HG03066 (cell line): Measurements from ENCODE around the gene LPAR2.
"Not testable (repeated sequence)": the region's sequence is repeated elsewhere in the genome, so short reads cannot be mapped to it uniquely, and the experiment has no call there.

Experiments used
- ATAC-seq: cut with Tn5 transposase; IDR thresholded peaks from one replicate; pipeline ENCODE4 v1.9.1; 2021; ENCODE audit warnings: low read depth; ENCODE audit not compliant: unreplicated experiment

The LPAR2 gene

DNA sequence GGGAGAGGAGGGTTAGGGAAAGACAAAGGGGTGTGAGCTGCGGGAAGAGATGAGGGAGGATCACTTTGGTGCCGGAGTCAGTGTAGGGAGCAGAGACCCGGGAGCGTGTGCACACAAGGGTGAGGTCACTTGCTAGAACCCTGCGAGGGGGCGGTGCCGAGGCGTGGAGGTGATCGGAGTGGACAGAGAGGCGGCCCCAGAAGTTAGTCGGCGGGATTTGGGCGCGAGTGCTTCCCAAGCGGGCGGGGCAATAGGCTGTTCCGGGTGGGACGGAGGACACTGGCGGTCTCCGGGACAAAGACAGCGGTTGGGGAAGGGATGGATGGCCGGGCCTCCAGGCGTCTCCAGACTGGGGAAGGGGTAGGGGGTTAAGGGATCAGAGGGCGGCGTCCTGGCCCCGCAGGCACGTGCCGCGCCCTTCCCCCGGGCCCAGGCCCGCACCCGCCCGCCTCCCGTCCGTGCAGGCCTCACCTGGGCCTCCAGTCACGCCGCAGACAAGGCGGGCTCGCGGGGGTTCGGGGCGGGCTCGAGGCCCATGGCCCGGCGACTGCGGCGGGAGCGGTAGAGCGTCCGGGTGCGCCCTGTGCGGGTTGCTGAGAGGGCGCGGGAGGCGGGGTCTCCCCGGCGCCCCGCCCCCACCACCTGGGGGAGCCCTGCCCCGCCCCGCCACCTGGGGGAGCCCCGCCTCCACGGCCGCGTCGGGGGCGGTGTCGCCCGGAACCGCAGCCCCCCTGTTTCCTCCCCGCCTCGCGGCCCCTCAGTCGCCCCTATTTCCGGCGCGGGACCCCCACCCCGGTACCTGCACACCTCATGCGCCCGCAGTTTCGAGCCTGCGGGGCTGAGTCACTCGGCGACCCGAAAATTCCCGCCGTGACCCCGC is at the start of gene LPAR2:
Gene LPAR2 (minus strand): TSS at position 600 of the 880 bp plus-strand sequence. CDS start 945 bp downstream, outside the sequence.
- ATAC-seq, result peak; percentile 51

DNA sequence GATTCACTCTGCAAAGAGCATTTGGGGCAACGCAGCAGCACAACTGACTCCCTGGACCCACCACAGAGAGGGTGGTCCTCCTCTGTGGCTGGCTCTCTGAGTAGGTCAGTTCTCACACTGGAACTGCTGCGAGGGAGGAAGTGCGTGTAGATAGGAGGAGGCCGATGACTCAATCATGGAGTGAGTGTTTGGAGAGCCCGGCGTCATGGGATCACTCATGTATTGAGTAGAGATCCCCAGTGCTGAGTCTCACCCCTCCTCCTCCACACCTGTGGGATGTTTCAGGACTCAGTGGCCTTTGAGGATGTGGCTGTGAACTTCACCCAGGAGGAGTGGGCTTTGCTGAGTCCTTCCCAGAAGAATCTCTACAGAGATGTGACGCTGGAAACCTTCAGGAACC is 49.6 kb upstream of the LPAR2 start:
- no peak for ATAC-seq

DNA sequence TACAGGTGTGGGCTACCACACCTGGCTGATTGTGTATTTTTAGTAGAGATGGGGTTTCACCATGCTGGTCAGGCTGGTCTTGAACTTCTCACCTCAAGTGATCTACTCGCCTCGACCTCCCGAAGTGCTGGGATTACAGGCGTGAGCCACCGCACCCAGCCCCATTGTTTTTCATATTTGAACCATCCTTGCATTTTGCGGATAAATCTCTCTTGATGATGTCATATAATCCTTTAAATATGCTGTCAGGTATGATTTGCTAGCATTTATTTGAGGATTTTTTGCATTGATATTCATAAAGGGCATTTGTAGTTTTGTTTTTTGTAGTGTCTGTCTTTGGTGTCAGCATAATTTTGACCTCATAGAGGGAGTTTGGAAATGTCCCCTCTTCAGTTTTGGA is 46.3 kb upstream of the LPAR2 start:
- no peak for ATAC-seq

DNA sequence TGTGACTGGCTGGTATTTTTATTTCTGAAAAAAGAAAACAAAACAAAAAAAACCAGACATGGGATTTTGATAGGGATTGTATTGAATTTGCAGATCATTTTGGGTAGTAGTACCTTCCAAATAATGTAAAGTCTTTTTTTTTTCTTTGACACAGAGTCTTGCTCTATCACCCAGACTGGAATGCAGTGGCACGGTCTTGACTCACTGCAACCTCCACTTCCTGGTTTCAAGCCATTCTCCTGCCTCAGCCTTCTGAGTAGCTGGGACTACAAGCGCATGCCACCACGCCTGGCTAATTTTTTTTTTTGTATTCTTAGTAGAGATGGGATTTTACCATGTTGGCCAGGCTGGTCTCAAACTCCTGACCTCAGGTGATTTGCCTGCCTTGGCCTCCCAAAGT is 44.8 kb upstream of the LPAR2 start:
- no peak for ATAC-seq

DNA sequence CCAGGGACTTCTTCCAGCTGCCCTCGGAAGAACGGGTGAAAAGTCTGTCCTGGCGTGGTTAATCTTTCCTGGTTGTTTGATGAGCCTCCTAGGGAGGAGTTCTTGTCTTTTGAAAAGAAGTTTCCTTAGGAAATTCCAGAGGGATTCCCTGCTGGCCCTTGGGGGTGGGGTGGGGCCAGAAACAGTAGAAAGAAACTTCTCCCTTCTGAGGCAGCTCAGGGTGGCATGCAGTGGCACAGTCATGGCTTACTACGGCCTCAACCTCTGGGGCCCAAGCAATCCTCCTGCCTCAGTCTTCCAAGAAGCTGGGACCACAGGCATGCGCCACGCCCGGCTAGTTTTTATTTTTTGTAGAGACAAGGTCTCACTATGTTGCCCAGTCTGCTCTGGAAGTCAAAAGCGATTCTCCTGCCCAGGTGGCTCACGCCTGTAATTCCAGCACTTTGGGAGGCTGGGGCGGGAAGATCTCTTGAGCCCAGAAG is 42.1 kb upstream of the LPAR2 start:
- ATAC-seq, result no peak

DNA sequence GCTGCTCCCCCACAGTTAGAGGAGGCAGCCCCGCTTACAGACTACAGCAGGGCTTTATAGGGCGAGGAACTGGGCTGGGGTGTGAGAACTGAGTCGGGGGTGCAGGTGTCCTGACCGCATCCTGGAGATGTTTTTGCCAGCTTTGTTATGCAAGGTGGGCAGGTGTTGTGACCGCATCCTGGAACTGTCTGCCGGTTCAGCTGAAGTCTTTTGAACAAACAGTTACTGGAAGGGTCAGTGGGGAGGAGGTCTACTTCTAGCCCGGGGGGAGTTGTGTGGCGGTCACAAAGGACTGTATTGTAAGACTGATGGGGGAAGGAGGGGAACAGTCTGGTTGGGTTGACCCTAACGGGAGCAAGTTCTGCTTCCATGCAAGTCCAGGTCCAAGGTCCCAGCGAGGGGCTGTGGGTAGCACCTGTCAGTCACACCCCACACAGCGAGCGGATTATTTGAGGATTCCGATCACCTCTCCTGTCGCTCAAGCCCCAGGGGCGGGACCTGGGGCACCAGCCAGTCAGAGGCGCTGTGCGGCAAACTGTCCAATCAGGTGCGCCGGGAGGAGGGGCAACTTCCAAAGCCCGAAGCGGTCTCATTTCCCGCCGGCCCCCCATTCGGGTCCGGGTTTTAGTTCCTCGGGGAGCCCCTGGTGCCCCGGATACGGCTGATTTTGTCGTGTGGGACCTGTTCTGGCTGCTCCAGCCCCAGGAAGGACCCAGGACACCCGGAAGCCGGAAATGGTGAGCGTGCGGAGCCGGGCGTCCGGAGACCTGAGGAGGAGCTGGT is 40.4 kb upstream of the LPAR2 start, which contains the start of gene ZNF101:
Gene ZNF101 (plus strand): TSS at position 610 of the 783 bp plus-strand sequence. CDS start 125 bp downstream, at position 735.
- ATAC-seq, result peak; percentile 58

DNA sequence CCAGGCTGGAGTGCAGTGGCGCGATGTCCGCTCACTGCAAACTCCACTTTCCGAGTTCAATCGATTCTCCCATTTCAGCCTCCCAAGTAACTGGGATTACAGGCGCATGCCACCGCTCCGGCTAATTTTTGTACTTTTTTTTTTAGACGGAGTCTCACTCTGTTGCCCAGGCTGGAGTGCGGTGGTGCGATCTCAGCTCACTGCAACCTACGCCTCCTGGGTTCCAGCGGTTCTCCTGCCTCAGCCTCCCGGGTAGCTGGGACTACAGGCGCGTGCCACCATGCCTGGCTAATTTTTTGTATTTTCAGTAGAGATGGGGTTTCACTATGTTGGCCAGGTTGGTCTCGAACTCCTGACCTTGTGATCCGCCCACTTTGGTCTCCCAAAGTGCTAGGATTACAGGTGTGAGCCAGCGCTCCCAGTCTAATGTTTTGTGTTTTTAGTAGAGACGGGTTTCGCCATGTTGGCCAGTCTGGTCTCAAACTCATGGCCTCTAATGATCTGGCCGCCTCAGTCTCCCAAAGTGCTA is 37.5 kb upstream of the LPAR2 start:
- not testable (repeated sequence) for ATAC-seq

DNA sequence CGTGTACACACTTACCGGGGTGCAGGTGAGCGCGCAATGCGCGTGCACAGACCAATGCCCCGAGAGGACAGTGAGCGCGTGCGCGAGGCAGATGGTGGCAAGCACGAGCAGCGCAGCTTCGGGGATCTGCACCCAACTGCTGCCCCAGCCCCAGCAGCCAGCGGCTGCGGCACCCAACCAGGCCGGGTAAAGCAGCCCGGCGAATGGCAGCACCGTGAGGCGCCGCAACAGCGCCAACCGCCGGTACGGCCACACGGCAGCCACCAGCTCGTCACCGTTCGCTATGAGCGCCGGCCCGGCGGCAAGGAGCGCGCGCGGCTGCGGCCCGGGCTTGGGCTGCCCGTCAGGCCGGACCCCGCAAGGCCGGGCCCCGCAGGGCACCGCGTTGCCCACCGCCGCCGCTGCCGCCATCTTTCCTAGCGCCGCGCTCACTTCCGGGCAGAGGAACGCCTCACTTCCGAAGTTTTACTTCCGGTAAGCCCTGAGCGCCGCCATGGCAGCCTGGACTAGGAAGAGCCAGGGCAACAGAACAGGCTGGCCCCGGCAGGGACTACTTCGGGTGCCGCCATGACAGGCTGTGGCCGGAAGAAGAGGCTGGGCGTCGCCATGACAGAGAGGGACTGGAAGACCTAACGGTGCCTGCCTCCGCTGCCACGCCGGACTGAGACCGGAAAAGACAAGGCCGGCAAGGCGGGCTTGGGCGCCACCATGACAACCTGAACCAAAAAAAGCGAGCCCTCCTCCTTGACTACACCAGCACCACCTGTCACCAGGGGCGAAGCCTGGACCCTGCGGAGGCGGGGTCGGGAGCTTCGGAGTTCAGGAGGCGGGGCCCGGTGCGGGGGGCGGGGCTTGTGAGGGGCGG is 35.5 kb upstream of the LPAR2 start, which contains the start of gene ATP13A1:
Gene ATP13A1 (minus strand): TSS at position 421 of the 865 bp plus-strand sequence. CDS start 10 bp downstream, at position 411.
- ATAC-seq, result peak; percentile 67

DNA sequence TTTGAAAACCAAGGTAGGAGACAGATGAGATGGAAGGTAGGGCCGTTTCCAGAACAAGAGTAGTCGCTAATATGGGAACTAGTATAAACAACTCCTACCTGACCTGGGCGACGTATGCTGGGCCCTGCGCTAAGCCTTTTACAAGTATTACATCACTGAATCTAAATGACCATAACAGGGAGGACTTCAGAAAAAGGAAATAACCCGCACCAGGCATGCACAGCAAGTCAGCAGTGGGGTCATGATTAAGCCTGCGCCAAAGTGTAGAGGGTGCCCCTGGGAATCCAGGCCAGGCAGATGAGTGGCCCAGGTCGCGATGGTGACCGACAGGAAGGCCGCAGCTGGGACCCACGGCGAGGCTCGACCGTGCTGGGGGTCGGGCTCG is 34.8 kb upstream of the LPAR2 start:
- ATAC-seq, result no peak

DNA sequence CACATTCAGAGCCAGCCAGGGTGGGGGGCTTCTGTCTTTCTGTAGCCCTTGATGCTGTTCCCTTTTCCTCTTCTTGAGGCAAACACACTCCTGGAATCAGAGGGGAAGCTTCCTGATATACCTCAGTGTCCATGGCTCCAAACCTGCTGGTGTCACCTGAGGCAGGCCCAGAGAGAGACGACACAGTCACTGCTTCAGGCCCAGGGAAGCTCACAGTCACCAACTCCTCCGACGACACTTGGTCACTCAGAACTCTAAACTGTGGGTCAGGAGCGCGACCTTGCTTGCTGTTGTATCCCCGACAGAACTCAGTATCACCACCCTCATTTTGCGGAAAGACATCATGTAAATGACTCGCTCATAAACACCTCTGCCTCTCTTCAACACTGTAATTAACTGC is 34.3 kb upstream of the LPAR2 start:
- no peak for ATAC-seq

DNA sequence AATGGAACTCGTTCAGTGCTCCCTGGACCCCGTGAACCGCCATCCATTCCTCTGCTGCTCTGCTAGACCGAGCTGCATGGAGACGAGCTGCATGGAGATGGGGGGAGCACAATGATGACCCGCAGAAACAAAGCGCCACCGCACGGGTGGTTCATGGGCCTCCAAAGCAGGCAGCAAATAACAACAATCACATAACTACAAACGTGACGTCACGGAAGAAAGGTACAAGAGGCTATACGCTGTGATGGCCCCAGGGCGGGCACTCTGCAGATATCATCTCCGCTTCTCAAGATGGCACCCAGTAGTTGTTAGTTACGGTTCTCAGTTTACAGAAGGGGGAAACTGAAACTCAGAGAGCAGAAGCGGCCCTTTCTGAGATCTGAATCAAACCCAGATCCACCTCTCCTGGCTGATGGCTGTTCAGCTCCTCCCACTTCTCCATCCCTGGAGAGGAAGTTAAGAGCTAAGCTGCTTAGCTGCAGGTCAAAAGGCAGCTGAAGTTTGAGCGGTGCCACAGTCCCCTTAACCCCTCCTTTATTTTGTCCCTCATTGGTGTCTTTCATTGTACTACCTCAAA is 33.7 kb upstream of the LPAR2 start:
- peak; percentile 40 for ATAC-seq

DNA sequence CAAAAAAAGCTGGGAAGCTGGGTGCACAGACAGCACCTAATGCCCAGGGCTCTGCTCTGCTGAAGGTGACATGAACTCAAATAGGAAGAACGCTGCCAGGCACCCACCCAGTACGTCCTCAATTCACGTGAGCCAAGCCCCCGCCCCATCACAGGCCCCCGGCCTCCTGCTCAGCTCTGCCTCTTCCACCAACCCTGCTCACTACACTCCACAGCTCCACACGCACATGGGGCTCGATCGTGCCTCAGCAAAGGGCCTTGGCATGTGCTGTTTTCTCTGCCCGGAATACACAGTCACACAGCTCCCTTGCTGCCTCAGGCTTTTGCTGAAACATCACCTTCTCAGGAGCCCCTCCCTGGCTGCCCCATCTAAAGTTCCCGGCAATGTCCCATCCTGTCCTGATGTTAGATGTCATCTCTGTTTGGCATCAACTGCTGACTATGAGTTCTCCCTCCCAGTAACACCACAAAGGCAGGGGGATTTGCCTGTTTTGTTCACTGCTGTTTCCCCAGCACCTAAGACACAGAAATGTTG is 33.2 kb upstream of the LPAR2 start:
- ATAC-seq, result no peak

DNA sequence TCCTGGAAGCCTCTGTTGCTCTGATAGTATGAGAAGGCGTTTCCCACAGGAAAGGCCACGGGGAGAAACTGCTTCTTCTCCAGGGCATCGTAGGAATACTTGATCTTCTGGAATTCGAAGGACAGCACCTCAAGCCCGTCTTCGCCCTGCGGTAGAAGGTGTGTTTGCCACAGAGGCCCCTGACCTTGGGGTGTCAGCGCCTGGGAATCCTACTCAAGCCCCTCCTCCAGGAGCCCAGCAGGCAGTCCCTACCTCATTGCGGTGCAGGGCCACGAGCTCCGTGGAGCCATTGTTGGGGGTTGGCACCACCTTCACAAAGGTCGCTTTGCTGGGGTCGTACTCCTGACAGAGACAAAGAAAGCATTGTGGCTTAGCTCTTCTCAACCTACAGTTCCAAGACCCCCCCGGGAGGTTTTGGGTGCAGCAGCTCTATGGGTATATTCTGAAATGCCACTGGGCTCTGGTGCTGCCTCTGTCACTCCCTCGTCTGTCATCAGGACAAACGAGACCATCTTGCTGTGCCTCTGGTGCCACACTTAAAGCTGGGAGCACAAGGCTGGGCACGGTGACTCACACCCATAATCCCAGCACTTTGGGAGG is 31.7 kb upstream of the LPAR2 start:
- ATAC-seq, result no peak

DNA sequence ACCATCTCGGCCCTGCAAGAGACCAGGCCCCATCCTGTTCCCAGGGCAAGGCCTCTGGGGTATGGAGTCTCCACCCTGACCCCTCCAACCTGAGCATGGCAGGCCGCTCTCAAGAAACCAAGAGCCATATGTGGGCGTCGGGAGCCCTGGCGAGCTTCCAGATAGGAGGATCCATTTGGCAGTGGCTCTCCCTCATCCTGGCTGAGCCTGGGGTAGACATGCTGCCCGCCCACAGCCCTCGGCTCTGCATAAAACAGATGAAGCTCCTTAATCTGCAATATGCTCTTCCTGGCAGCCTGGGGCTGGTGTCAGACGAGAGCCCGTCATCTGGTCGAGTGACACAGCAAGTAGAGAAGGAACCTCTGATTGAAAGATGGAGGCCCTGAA is 29.4 kb upstream of the LPAR2 start:
- ATAC-seq, result no peak

DNA sequence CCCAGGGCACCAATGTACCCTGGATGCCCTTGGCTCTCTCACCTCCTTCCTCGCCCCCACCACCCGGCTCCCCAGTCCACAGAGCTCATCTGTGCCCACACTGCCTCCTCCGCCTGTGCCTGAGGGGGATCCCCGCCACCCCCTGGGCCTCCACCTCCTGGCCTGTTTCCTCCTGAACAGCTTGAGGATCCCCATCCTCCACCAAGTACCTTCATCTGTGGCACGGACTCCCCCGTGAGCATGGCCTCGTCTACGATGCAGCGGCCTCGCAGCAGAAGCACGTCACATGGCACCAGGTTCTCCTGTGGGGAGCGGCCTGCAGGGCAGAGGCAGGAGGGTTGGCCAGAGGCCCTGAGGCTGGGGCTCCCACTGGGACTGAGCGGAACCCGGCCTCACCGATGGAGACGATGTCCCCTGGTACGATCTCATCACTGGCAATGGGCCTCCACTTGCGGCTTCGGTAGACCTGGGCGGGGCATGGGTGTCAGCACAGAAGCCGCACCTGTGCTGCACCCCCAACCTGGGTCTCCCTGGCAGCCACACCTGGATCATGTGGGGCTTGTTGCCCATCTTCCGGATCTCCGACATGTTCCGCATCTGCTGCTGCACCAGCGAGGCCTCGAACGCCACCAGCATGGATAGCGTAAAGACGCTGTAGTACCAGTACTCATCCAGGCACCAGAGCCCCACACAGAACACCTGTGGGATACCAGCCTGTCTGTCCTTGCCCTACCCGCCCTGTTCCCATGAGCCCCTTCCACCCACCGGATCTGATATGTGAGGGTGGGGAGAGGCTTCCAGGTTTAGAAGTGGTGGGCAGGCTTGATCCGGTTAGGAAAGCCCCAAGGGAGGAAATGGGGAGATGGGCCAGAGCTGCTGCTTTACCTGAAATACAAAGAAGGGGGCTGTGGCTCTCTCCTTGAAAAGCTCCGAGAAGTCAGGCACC is 28.7 kb upstream of the LPAR2 start:
- no peak for ATAC-seq

DNA sequence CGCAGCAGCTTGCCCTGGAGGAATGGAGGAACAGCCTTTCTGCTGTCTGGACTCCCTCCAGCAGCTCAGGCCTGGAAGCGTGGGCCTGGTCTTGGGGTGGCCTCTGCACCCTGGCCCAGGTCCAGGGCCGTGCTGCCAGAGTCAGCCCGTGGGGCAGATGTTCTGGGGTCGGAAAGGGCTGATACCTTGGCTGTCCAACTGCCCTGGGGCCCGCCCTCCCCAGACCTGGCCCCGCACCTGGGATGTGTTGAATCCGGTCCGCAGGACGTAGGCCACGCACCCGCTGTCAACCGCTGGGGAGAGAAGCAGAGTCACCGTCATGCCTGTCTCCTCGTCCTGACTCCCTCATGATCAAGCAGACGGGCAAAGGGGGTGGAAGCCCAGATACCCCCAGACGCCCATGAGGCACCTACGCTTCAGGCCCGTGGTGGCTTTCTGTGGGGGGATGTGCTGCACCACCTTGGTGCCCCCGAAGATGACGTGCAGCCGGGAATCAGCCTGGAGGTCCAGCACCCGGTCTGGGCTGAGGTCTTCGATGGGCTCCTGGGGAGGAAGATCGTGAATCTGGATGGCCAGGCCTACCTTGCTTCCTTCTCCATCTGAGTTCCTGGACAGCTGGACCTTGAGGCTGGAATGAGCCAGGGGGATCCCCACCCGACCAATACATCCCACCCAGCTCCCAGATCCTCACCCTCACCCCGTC is 27.8 kb upstream of the LPAR2 start:
- no peak for ATAC-seq

DNA sequence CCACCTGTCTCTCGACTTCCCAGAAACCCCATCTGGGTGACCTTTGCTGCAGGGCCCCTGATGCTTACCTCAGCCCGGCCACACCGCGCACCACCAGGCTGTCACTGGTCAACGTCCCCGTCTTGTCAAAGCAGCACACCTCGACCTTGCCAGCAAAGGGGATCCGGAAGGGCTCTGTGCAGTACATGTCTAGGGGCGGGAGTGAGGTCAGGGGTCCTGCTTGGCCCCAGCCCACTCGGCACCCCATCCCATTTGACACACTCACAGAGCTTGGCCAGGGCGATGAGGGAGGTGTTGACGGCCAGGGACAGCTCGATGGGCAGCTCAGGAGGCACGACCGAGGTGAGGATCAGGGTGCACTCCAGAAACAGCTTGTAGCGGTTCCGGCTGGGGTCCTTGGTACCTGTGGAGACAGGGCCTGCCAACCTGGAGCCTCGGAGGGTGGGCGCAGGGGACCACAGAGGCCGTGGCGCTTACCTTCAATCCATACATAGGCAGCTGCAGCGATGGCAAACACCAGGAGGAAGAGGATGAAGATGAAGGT is 27.1 kb upstream of the LPAR2 start:
- no peak for ATAC-seq
